OCI-LY3 (cell line): ENCODE results near the gene ZNF175.

Experiments used
- EZH2phosphoT487 ChIP-seq: fragments of 200-600 bp; shearing (Covaris generic); IDR thresholded peaks from 2 replicates; pipeline ENCODE4 v1.6.1; 2018; ENCODE audit warnings: antibody characterized with exemption, mixed run types, low read depth
- TF ChIP-seq, protein P1 (sequence below): fragments of 200-600, 300-600 bp; sonication (generic); IDR thresholded peaks from 2 replicates; pipeline ENCODE4 v1.5.1; 2014; ENCODE audit warnings: antibody characterized with exemption, low read length, low read depth

DNA sequence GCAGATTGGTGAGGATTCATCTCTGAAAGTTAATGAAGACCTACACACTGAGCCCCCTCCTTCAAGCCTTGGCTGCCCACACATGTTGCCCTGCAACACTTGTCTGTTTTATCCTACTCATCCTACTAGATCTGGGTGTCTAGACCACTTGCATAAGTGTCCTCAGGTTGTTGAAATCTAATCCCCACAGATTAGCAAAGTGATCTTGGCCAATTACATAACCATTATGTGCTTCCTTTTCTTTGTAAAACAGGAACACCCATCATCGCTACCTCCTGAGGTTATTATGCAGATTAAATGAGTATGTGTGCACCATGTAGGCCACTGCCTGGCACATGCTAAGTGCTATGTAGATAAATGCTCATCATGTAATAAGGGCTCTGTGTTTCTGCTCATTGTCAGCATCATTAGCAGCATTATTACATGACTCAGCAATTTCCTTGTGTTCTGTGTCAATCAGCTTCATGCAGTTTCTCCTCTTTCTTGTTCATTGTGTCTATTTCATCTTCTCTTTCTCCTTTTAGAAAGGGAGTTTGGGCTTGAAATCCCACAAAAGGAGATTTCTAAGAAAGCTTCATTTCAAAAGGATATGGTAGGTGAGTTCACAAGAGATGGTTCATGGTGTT is 15.1 kb downstream of the ZNF175 start:
- TF ChIP-seq, protein P1, sequence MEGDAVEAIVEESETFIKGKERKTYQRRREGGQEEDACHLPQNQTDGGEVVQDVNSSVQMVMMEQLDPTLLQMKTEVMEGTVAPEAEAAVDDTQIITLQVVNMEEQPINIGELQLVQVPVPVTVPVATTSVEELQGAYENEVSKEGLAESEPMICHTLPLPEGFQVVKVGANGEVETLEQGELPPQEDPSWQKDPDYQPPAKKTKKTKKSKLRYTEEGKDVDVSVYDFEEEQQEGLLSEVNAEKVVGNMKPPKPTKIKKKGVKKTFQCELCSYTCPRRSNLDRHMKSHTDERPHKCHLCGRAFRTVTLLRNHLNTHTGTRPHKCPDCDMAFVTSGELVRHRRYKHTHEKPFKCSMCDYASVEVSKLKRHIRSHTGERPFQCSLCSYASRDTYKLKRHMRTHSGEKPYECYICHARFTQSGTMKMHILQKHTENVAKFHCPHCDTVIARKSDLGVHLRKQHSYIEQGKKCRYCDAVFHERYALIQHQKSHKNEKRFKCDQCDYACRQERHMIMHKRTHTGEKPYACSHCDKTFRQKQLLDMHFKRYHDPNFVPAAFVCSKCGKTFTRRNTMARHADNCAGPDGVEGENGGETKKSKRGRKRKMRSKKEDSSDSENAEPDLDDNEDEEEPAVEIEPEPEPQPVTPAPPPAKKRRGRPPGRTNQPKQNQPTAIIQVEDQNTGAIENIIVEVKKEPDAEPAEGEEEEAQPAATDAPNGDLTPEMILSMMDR: no peak
- no peak for TF ChIP-seq EZH2phosphoT487
